ENCODE data around the gene MTMR12.
"Not testable (repeated sequence)": the region's sequence is repeated elsewhere in the genome, so short reads cannot be mapped to it uniquely, and the experiment has no call there.

MTMR12 gene

DNA sequence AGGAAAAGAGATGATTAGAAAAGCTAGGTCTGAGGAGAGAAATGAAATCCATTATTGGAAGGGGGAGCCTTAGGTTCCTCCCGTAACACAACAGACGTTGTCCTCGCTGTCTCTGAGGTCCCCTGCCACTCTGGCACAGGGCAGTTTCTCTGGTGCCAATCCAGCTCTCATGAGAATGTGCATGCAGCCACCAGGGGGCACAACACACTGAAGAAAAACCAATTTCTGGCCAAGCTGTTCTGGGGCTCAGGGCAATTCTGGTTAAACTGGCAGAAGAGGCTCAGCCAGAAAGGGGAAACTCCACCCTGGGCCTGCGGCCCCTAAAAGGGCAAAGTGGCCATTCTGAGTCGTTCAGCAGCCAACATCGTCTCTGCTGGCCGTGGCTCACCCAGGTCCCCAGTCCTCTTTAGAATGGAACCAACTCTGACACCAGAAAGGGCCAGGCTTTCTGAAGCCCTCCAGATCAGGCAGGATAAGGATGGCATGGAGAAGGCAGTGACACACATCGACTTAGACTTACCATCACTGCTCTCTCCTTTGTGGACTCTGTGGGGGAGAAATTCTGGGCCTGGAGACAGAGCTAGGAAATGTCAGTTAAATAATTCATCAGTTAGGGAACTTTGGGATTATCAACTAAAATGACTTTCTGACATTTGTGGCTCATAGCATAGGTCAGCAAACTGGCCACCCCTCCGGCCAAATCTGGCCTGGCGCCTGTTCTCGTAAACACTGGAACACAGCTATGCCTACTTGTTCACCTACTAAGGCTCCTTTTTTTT, 80.1 kb downstream of the MTMR12 start:
- DNase-seq (ENCODE audit: low read depth) = no peak

- DNase-seq (ENCODE audit: low read depth) = no peak
Measured at GRCh38 chr5:32231929-32232328, 80.8 kb downstream of the MTMR12 start.

GRCh38 chr5:32231241-32231640, 81.5 kb downstream of the MTMR12 start:
- no peak for DNase-seq (ENCODE audit: low read depth)

GRCh38 chr5:32230356-32231099, 82.2 kb downstream of the MTMR12 start:
- no peak for DNase-seq (ENCODE audit: low read depth)

DNA sequence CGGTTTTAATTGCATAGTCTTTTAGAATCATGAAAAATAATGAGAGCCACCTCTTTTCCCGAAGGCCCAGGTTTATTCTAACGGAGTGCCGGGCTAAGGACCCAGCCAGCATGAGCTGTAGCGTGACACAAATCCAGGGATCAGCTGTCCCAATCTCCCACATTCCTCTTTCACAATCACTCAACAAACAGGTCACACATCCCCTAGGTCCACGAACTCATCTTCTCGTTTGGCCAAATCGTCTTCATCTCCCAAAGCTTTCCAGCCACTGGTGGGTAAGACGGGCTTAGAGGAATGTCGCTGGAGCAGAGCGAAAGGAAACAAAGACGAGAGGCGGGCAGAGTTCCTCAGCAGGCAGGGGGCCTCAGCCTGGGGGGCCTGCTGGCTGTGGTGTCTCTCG, 83.2 kb downstream of the MTMR12 start:
- no peak for DNase-seq (ENCODE audit: low read depth)

DNA sequence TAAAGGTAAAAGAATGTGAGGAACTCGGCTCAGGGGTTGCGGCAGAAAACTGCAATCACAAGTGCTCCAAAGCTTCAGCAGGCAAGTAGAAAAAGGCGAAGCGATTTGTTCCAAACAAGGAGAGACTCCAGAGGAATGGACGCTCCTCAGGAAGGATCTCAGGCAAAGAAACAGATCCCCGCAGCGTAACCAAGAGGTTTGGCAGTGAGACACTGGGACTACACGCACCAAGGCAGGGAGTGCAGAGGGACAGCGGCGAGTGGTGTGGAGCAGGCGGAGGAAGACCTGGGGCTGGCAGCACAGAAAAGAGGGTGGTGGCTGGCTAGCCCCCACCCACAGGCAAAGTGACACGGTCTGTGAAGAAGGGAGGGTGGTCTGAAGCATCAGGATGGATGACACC, 83.9 kb downstream of the MTMR12 start:
- no peak for DNase-seq (ENCODE audit: low read depth)

- no peak for DNase-seq (ENCODE audit: low read depth)
Measured at GRCh38 chr5:32225445-32225844, 87.3 kb downstream of the MTMR12 start.

DNA sequence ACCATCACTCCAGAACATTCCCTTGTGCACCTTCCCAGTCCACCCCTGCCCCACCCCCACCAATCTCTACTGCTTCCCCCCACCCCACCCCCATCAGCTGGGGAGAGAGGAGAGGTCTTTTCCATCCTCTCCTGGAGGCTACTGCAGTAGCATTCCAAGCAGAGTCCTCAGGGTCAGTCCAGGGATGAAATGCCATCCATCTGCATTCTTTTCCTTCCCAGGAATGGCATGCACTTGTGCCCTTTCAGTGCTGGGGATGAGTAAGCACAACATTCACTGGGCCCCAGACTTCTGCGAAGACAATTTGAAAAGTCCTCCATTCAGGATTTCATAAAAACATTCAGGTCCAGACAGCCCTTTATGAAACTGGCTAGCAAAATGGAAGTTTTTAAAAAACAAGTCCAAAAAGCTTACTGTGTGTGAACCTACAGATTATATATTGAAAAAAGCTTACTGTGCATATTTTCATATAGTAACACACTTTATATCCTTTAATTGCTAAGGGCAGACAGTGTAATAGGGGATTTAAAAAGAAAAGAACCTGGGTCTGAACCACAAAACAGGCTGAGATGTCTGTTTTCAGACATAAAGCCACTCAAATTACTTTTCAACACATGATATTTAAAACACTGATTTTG, 88.6 kb downstream of the MTMR12 start:
- DNase-seq (ENCODE audit: low read depth) = no peak

DNA sequence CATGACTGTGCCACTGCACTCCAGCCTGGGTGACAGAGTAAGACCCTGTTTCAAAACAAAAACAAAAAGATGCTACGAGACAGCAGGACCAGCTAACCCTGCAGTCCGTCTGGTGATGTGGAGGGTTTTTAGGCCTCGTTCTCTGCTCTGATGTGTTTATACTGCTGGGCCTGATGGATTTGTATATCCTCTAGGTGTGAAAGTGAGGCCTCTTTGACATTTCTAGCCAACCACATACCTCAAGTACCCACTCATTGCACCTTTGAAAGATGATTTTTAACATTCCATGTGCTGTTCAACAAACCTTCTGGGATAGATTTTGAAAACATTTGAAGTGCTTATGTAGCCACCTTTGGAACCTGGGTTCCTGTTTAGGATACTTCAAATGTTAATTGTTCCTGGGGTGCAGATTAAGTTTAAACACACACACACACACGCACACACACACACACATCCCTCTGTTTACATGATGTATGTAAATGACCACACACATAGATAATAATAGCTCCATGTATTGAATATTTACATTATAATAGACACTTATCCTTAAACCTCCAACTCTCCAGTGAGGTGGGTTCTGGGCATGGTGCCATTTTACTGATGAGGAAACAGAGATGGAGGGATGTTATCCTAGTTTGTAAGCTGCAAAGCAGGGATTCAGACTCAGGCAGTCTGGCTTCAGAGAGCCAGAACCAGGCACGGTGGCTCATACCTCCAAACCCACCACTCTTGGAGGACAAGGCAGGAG, 89.8 kb downstream of the MTMR12 start:
- no peak for DNase-seq (ENCODE audit: low read depth)

DNA sequence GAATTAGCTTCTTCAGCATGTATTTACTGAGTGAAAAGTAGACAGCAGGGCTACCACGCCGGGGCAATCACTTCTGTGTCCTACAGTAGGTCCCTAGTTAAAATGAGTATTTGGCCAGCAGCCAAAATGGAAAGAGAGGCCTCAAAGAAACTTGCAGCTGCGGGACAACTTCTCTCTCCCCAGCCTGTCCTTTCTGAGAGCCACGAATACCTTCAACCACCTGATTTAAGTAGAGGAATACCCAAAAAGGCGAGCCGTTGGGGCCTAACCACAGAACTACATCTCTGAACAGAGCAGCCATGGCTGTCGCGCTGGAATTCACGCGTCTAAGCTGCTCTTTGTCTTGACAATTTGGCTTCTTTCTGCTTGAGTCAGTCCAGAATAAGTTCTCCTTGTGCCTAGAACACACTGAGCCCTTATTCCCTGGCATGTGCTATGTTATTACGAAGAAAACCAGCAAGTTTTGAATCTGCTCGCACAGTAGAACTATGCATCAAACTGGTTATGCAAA, 94.8 kb downstream of the MTMR12 start:
- no peak for DNase-seq (ENCODE audit: low read depth)

GRCh38 chr5:32214344-32214743, 98.4 kb downstream of the MTMR12 start:
- not testable (repeated sequence) for DNase-seq (ENCODE audit: low read depth)

GRCh38 chr5:32210151-32210550, 102.6 kb downstream of the MTMR12 start:
- no peak for DNase-seq (ENCODE audit: low read depth)

DNA sequence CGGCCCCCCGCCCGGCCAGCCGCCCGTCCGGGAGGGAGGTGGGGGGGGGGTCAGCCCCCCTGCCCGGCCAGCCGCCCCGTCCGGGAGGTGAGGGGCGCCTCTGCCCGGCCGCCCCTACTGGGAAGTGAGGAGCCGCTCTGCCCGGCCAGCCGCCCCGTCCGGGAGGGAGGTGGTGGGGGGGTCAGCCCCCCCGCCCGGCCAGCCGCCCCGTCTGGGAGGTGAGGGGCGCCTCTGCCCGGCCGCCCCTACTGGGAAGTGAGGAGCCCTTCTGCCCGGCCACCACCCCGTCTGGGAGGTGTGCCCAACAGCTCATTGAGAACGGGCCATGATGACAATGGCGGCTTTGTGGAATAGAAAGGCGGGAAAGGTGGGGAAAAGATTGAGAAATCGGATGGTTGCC, 103.9 kb downstream of the MTMR12 start:
- DNase-seq (ENCODE audit: low read depth) = not testable (repeated sequence)

DNA sequence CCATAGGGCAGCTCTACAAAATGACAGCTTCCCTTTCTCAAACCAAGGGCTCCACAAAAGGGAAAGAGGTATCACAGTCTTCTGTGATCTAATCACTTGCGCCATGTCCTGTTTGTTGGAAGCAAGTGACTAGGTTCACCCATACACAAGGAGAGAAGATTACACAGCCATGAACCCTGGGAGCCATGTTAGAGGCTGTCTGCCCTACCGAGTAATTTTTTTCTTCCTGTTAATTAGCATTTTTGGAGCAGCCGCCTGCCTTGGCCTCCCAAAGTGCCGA, 105.4 kb downstream of the MTMR12 start:
- DNase-seq (ENCODE audit: low read depth) = no peak

GRCh38 chr5:32206509-32207354, 106.0 kb downstream of the MTMR12 start:
- DNase-seq (ENCODE audit: low read depth) = no peak

- DNase-seq (ENCODE audit: low read depth) = no peak
Measured at GRCh38 chr5:32206053-32206452, 106.7 kb downstream of the MTMR12 start.

DNA sequence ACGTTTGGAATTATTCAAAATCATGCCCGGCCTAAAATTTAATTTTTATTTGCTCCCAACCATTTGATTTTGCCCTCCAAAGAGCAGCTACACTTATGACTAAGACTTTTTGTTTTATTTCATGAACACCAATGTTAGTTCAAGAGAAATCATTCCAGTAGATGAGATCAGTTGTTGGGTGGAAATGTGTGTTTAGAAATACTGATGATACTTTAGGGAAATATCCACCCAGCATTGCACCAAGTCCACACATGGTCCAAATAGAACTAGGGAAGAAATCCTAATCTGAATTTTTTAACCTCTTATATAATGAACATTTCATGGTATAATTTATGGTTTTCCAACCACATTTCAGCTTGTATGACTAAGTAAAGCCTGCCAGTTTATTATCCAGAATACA, 110.3 kb downstream of the MTMR12 start:
- DNase-seq (ENCODE audit: low read depth) = no peak

DNA sequence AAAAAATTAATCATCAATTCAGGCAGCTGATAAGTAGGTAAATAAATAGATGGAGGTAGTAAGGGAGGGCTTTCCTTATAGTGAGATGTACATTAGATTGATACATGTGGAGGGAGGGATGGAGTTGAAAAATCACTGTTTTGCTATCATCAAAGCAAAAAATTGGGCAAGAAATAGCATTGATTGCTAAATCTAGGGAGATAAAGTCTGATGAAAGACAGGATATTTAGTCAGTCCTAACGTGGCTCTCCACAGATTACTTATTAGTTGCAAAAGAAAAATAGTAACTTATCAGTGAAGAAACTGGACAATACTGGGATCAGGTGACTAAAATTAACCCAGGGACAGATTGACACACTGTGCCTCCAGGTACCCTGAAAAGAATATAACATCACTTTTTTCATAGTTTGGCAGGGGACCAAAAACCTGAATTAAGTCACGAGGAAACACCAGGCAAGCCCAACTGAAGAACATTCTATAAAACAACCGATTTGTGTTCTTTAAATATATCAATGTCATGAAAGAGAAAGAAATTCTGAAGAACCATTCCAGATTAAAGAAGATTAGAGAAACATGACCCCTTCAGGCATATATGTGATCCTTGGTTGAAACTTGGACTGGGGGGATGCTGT, 111.5 kb downstream of the MTMR12 start:
- no peak for DNase-seq (ENCODE audit: low read depth)

GRCh38 chr5:32197032-32197431, 115.7 kb downstream of the MTMR12 start:
- DNase-seq (ENCODE audit: low read depth) = no peak

DNA sequence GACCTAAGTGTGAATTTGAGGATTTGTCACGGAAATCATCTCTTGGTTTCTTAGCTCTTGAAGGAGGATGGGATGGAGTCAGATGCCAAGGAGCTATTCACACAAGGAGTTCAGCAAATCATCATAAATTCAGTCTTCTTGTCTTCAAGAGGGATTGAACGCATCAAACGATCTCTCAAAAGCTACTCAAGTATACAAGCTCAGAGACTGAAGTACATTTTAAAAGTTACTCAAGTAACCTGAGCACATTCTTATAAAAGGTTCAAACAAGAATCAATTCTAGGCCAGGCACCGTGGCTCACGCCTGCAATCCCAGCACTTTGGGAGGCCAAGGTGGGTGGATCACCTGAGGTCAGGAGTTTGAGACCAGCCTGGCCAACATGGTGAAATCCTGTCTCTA, 117.5 kb downstream of the MTMR12 start:
- no peak for DNase-seq (ENCODE audit: low read depth)

DNA sequence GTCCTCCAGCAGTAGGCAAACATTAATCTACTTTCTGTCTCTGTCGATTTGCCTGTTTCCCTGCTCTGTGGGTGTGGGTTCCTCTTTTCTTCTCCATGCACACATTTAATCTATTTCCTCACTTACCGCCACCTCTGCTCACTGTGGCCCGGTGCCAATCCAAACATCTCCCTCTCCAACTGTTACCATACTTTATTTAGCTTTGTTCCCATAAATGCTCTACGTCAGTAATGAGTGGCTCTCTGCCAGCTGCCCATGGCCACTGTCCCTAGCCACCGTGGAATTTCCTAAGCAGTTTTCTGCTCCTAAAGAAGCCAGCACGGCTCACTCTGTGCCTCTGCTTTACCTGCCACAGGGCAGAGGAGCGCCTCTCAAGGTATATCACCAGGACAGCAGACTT, 119.1 kb downstream of the MTMR12 start:
- DNase-seq (ENCODE audit: low read depth) = no peak

All from HS-5 (cell line).